K562 (cell line): ENCODE measurements around the gene ZNF236. TPM values are rescaled to one million over a fixed set of nuclear protein-coding genes. Genes with fewer than 3 reads are reported as not detected.

Source experiments
- KDM4B ChIP-seq, 2 experiments: fragments of 450-650 bp in 1 of 2; sonication (generic) in 1 of 2; IDR thresholded peaks; 2 replicates each; pipeline ENCODE4 v1.6.1; 2016 to 2017; ENCODE audit warnings: borderline replicate concordance in 2 of 2, antibody characterized with exemption in 1 of 2, low read depth in 1 of 2, mild to moderate bottlenecking in 1 of 2
- SP1 ChIP-seq: sonication (generic); formaldehyde crosslinking; IDR thresholded peaks from 2 replicates; pipeline ENCODE4 v1.8.1; 2022; ENCODE audit warnings: mild to moderate bottlenecking, missing genetic modification reagents
- polyA plus RNA-seq, 8 experiments: library from polyadenylated mRNA; depleted of rRNA in 4 of 8; stranded (reverse) in 5 of 8; unstranded in 3 of 8; fragments of >200 nt; fragmentation: Nextera tagmentation in 2 of 8; fragmentation: Illumina TruSeq in 1 of 8; extraction: Ambion mirVana in 2 of 8; extraction: Trizol in 1 of 8; gene quantifications; 2 replicates each; pipeline versions ENCODE4 v1.2.1 to v1.2.3, GENCODE V29; 2011 to 2014; ENCODE audit warnings: inconsistent platforms in 1 of 8, missing spikeins in 1 of 8
- total RNA-seq, 7 experiments: library from RNA; depleted of rRNA in 6 of 7; stranded (reverse); fragments of >200 nt in 6 of 7; fragmentation: Illumina TruSeq in 2 of 7; extraction: Trizol in 2 of 7; gene quantifications; 2 replicates each; pipeline versions ENCODE4 v1.2.1 to v1.2.3, GENCODE V29; 2011 to 2021; ENCODE audit warnings: low replicate concordance in 1 of 7
- TF ChIP-seq, protein P1 (sequence below), 2 experiments: fragments of 450-650 bp in 1 of 2; sonication (generic) in 1 of 2; formaldehyde crosslinking in 1 of 2; IDR thresholded peaks; 2 replicates each; pipeline versions ENCODE4 v1.7.1 to v1.9.0; 2016 to 2022; ENCODE audit warnings: inconsistent platforms in 1 of 2, mild to moderate bottlenecking in 1 of 2, missing genetic modification reagents in 1 of 2

ZNF236 gene
- total and polyA plus RNA-seq, 9 of the 15 experiments (the other 6 are each of a cell fraction or from before 2014, with no cell fraction given) = 0.35 to 8.7 (median 3.4) TPM

DNA sequence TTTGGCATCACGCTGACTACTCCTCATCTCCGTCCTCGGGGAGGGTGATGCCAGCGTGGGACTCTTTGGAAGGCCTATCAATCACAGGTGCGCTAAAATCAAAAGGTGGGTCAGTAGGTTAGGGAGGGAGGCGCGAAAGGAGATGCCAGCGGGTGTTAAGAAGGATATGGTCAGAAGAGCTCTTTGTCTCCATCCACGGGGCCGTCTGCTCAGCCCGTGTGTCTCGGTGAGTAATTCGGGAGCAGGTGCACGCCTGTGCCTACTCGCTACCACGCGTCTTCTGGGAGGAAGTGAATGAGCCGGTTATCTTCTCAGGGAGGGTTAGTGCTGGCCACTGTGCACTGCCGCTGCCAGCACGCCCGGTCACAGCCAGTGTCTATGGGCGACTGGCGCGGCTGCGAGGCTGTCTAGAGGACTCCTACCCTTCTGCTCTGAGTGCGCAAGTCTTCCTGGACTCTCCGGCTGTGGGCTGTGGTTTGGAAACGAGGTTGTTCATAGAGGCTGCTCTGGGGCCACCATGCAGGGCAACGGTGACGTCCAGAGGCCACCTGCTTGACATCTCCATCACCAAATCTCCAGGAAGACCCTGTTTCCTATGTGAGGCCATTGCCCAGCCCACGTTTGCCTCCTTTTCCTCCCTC, 156.9 kb downstream of the ZNF236 start (continued):
- TF ChIP-seq, protein P1, sequence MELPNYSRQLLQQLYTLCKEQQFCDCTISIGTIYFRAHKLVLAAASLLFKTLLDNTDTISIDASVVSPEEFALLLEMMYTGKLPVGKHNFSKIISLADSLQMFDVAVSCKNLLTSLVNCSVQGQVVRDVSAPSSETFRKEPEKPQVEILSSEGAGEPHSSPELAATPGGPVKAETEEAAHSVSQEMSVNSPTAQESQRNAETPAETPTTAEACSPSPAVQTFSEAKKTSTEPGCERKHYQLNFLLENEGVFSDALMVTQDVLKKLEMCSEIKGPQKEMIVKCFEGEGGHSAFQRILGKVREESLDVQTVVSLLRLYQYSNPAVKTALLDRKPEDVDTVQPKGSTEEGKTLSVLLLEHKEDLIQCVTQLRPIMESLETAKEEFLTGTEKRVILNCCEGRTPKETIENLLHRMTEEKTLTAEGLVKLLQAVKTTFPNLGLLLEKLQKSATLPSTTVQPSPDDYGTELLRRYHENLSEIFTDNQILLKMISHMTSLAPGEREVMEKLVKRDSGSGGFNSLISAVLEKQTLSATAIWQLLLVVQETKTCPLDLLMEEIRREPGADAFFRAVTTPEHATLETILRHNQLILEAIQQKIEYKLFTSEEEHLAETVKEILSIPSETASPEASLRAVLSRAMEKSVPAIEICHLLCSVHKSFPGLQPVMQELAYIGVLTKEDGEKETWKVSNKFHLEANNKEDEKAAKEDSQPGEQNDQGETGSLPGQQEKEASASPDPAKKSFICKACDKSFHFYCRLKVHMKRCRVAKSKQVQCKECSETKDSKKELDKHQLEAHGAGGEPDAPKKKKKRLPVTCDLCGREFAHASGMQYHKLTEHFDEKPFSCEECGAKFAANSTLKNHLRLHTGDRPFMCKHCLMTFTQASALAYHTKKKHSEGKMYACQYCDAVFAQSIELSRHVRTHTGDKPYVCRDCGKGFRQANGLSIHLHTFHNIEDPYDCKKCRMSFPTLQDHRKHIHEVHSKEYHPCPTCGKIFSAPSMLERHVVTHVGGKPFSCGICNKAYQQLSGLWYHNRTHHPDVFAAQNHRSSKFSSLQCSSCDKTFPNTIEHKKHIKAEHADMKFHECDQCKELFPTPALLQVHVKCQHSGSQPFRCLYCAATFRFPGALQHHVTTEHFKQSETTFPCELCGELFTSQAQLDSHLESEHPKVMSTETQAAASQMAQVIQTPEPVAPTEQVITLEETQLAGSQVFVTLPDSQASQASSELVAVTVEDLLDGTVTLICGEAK (IDR thresholded peaks at IDR 0.05) = no peak
- TF ChIP-seq, protein P1 (CRISPR knock-in tag; IDR thresholded peaks at IDR 0.05) = no peak
- no peak for TF ChIP-seq KDM4B (IDR thresholded peaks at IDR 0.05; ENCODE audit: borderline replicate concordance in 2 of 2, low read depth in 1 of 2)
- TF ChIP-seq SP1 (CRISPR knock-in tag) = no peak
